Mucosa of descending colon (tissue), 3 donors: ENCODE results near the gene MSANTD7. TPM values are rescaled to one million over a fixed set of nuclear protein-coding genes. Genes with fewer than 3 reads are reported as not detected.

Source experiments
- ATAC-seq: fragments of 200-7000 bp; cut with Tn5 transposase; one replicate; pipeline ENCODE4 v1.9.1; 2020; ENCODE audit warnings: mild to moderate bottlenecking, moderate library complexity
- DNase-seq, 3 donors: peaks; one replicate each; pipeline ENCODE4 v3.0.0-alpha.2; 2020
- H3K36me3 ChIP-seq: fragments of 200-600 bp; one replicate; pipeline ENCODE4 v1.8.0; 2021; ENCODE audit warnings: low read depth, mild to moderate bottlenecking
- H3K4me1 ChIP-seq: fragments of 200-600 bp; one replicate; pipeline ENCODE4 v1.8.0; 2021; ENCODE audit warnings: low read depth, mild to moderate bottlenecking
- H3K4me3 ChIP-seq: fragments of 200-600 bp; one replicate; pipeline ENCODE4 v1.8.0; 2021; ENCODE audit warnings: mild to moderate bottlenecking
- H3K9me3 ChIP-seq: fragments of 200-600 bp; one replicate; pipeline ENCODE4 v1.8.0; 2021; ENCODE audit warnings: mild to moderate bottlenecking
- intact Hi-C, 2 donors: fragments of 100-400 bp; cut with DNase I in 1 of 2; cut with micrococcal nuclease in 1 of 2; formaldehyde crosslinking; loops; one replicate each; pipeline versions ENCODE4 v1.11.0 to v1.11.1; 2022; cut with DNase I, micrococcal nuclease
- total RNA-seq, 3 donors: library from RNA; stranded (reverse); fragmentation: NEBNext Ultra II Directional in 2 of 3; extraction: Animal tissue kit (Norgen Biotek cat#: 25700) in 2 of 3; gene quantifications; one replicate each; pipeline versions ENCODE4 v1.2.1 to v1.2.4, GENCODE V29; 2021 to 2023
- TF ChIP-seq, protein P1 (sequence below): fragments of 200-600 bp; IDR thresholded peaks from one replicate; pipeline ENCODE4 v1.8.0; 2022; ENCODE audit warnings: antibody characterized with exemption, mild to moderate bottlenecking
- donor health status: DM: no; HTN: no; CAD: no; lungs with moderate emphysema.
- donor health status: DM: no; HTN: no; CAD: no.
- donor health status: DM: no; HTN: yes; CAD: no.

Gene MSANTD7
- total RNA-seq, 3 donors from 2014 or later = 11.2 to 14.1 (median 14.0) TPM

GRCh38 chr10:14873090-14873760, 35.1 kb downstream of the MSANTD7 start:
- Histone ChIP-seq H3K9me3 (no peaks in the 10 kb centered on the region), H3K4me1 (peaks cover 5% of the 10 kb centered on the region), H3K4me3 (no peak overlapping the region), H3K36me3 (peaks cover under 1% of the 10 kb centered on the region)
- intact Hi-C loops = no loop called here
- TF ChIP-seq, protein P1, sequence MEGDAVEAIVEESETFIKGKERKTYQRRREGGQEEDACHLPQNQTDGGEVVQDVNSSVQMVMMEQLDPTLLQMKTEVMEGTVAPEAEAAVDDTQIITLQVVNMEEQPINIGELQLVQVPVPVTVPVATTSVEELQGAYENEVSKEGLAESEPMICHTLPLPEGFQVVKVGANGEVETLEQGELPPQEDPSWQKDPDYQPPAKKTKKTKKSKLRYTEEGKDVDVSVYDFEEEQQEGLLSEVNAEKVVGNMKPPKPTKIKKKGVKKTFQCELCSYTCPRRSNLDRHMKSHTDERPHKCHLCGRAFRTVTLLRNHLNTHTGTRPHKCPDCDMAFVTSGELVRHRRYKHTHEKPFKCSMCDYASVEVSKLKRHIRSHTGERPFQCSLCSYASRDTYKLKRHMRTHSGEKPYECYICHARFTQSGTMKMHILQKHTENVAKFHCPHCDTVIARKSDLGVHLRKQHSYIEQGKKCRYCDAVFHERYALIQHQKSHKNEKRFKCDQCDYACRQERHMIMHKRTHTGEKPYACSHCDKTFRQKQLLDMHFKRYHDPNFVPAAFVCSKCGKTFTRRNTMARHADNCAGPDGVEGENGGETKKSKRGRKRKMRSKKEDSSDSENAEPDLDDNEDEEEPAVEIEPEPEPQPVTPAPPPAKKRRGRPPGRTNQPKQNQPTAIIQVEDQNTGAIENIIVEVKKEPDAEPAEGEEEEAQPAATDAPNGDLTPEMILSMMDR = no peak
- ATAC-seq (no peak), DNase-seq (no peak)

DNA sequence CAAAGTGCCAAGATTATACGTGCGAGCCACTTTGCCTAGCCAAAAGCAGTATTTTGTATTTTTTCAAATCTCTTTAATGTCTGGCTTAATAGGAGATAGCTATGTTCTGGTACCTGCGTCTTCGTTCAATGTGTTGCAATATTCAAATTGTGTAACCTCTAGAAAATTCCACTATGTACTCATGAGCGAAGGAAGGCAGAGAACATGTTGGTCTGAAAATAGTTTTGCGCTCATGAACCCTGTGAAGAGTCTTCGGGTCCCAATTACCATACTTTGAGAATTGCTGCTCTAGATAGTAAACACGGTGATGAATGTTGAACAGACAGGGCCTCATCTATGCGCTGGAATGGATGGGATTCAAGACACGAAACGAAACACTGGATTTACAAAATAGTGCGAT, 37.8 kb downstream of the MSANTD7 start:
- DNase-seq = no peak
- no peaks in the 10 kb centered on the region for H3K9me3 ChIP-seq
- no peak for ATAC-seq
- H3K36me3 ChIP-seq = peaks cover 4% of the 10 kb centered on the region
- H3K4me1 ChIP-seq = peaks cover 16% of the 10 kb centered on the region
- no peak overlapping the region for H3K4me3 ChIP-seq
- intact Hi-C loops = no loop called here
- TF ChIP-seq, protein P1 = no peak

GRCh38 chr10:14876764-14877163, 38.7 kb downstream of the MSANTD7 start:
- Histone ChIP-seq H3K4me1 (peaks cover 16% of the 10 kb centered on the region), H3K36me3 (peaks cover 4% of the 10 kb centered on the region), H3K9me3 (no peaks in the 10 kb centered on the region), H3K4me3 (no peak overlapping the region)
- DNase-seq = no peak
- TF ChIP-seq, protein P1 = no peak
- ATAC-seq = no peak
- intact Hi-C loops = no loop called here

DNA sequence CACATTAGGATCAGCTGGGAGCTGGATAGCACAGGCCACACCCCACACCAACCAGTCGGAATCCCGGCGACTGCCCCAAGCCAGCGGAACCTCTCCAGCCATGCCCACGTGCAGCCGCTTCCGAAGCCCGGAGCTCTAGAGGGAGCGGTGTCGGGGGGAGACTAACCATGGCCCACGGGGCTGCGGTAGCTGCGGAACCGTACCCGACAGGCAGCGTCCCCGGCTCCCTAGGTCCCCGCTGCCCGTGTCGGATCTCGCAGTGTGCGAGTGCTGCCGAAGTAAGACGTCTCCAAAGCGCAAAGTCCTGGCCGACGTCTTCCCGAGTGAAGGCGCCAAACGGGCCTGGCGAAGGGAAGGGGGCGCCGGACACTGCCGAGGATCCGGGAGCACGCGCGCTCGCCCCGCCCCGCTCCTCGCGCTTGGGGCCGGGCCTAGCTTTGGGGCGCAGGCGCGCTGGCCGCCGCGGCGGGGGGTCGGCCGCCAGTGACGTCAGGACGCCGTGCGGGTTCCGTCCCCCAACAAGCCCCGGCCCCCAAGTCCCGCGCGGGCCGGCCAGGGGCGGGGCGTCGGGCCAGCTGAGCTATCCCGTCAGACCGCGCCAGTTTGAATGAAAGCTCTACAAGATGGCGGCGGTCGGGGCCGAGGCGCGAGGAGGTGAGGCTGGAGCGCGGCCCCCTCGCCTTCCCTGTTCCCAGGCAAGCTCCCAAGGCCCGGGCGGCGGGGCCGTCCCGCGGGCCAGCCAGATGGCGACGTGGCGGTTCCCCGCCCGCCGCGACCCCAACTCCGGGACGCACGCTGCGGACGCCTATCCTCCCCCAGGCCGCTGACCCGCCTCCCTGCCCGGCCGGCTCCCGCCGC, 40.4 kb downstream of the MSANTD7 start, which contains the start of gene SUV39H2:
Gene SUV39H2 (plus strand): TSS at position 601 of the 858 bp plus-strand sequence. CDS start 23 bp downstream, at position 624.
- TF ChIP-seq, protein P1 = no peak
- DNase-seq (peak; percentile 95 to 98 (median 96)), ATAC-seq (peak; percentile 97)

DNA sequence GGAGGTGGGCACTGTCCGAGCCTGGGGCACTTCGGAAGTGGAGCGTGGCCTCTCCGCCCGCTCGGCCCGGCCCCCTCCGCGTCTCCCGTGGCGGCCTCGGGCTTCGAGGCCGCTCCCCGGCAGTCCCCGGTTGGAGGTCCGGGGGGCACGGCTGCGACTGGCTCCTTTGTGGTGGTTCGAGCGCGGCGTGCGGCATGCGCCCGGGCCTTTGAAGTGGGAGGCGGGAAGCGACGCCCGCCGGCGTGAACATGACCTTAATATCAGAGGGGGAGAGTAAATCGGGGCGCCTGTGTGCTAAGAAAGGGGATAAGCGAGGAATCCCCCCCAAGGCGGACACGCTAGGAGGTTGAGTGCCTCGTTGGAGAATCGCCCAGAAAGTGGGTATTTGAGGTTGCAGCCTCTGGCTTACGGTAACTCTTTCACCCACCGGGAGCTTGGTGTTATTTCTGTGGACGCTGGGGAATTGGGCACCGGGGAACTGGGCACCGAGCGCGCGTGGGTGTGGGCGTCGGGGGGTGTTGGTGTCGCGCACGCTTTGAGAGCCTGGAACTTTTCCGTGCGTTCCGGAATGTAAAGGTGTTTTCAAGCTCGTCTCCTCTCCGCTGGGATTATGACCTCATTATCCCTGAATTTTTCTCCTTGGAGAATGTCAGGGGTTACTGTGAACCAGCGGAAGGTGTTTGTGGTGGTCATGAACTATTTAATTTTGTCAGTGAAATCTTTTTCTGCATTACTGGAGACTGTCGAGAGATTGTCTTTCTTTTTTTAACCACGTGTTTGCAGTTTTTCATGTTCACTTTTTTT, 41.2 kb downstream of the MSANTD7 start:
- peak; percentile 41 to 55 (median 55) for DNase-seq
- no peaks in the 10 kb centered on the region for H3K9me3 ChIP-seq
- peak; percentile 13 for ATAC-seq
- intact Hi-C loops = no loop called here
- TF ChIP-seq, protein P1 = no peak
- peaks cover 4% of the 10 kb centered on the region for H3K36me3 ChIP-seq
- peaks cover 16% of the 10 kb centered on the region for H3K4me1 ChIP-seq
- peak overlapping the region; percentile 91 for H3K4me3 ChIP-seq

More for the DNA sequence above, 40.4 kb downstream of the MSANTD7 start, which contains the start of gene SUV39H2:
- Histone ChIP-seq H3K36me3 (peaks cover 4% of the 10 kb centered on the region), H3K4me3 (peak within 1 kb of the TSS; percentile 91), H3K9me3 (no peaks in the 10 kb centered on the region), H3K4me1 (peaks cover 16% of the 10 kb centered on the region)
- intact Hi-C loops = no loop called here
